Panc1 (cell line): ENCODE measurements around the gene UBE2R2. TPM values are rescaled to one million over a fixed set of nuclear protein-coding genes. Genes with fewer than 3 reads are reported as not detected.

Experiments
- ATAC-seq: fragments of 200-7000 bp; cut with Tn5 transposase; 2 replicates; pipeline ENCODE4 v1.9.1; 2020; ENCODE audit warnings: mild to moderate bottlenecking, moderate library complexity
- BruUV-seq: library from RNA; stranded (reverse); fragments of 400-500 nt; replicated peaks from 2 replicates; lab custom pipeline; 2021; lab: Mats Ljungman, UMichigan
- CTCF ChIA-PET: fragments of 300-600 bp; sonication (Branson Sonifier 250); formaldehyde crosslinking; loops from one replicate; lab custom pipeline; 2022; ENCODE audit warnings: antibody characterized with exemption; lab: Charles Lee
- POLR2A ChIA-PET: fragments of 300-600 bp; sonication (Branson Sonifier 250); formaldehyde crosslinking; loops from one replicate; lab custom pipeline; 2022; ENCODE audit warnings: antibody characterized with exemption; lab: Charles Lee
- DNase-seq: peaks from one replicate; pipeline ENCODE4 v3.0.0-alpha.2; 2010; ENCODE audit warnings: low read depth, low spot score
- H3K27ac ChIP-seq: 2 replicates; pipeline ENCODE4 v1.5.1; 2011; ENCODE audit warnings: mild to moderate bottlenecking, low read length, inconsistent platforms
- H3K27me3 ChIP-seq: fragments of 200-500 bp; sonication (Bioruptor generic); 2 replicates; pipeline ENCODE4 v1.6.0; 2014; ENCODE audit warnings: low read length, inconsistent platforms; ENCODE audit not compliant: control insufficient read depth, insufficient read depth
- H3K36me3 ChIP-seq: fragments of 200-500 bp; sonication (Bioruptor generic); 2 replicates; pipeline ENCODE4 v1.5.1; 2014; ENCODE audit warnings: inconsistent platforms, mild to moderate bottlenecking, low read length, moderate library complexity; ENCODE audit not compliant: control insufficient read depth, insufficient read depth
- H3K4me1 ChIP-seq: 2 replicates; pipeline ENCODE4 v1.5.1; 2011; ENCODE audit warnings: inconsistent platforms, mild to moderate bottlenecking, low read length, moderate library complexity; ENCODE audit not compliant: control insufficient read depth, insufficient read depth
- H3K4me3 ChIP-seq, 2 experiments: 2 replicates each; pipeline ENCODE4 v1.5.1; 2011 to 2012; ENCODE audit warnings: low read depth in 2 of 2, low read length in 2 of 2, mild to moderate bottlenecking in 2 of 2, inconsistent platforms in 1 of 2, moderate library complexity in 1 of 2
- H3K9me3 ChIP-seq: fragments of 200-500 bp; sonication (Bioruptor generic); 2 replicates; pipeline ENCODE4 v1.5.1; 2014; ENCODE audit warnings: low read depth, mild to moderate bottlenecking, inconsistent platforms, low read length, moderate library complexity; ENCODE audit not compliant: control insufficient read depth, insufficient read depth
- POLR2AphosphoS5 ChIP-seq: IDR thresholded peaks from 2 replicates; pipeline ENCODE4 v1.6.1; 2012; ENCODE audit warnings: mild to moderate bottlenecking, low read depth, low read length, moderate library complexity
- SIN3A ChIP-seq: IDR thresholded peaks from 2 replicates; pipeline ENCODE4 v1.6.1; 2012; ENCODE audit warnings: low read depth, mild to moderate bottlenecking, low read length, moderate library complexity, borderline replicate concordance; ENCODE audit not compliant: insufficient read depth
- TCF7L2 ChIP-seq: IDR thresholded peaks from 2 replicates; pipeline ENCODE4 v1.6.1; 2011; ENCODE audit warnings: mild to moderate bottlenecking, low read depth, low read length, inconsistent platforms
- in situ Hi-C: cut with HindIII; loops from 2 replicates; pipeline ENCODE4 v1.10.0; 2016; ENCODE audit warnings: low sequenced_read_pairs, low pct_unique_long_range_greater_than_20kb
- intact Hi-C: fragments of 100-400 bp; cut with micrococcal nuclease; formaldehyde crosslinking; loops from one replicate; pipeline ENCODE4 v1.10.0; 2022; ENCODE audit not compliant: unreplicated experiment
- total RNA-seq: library from RNA; stranded (reverse); gene quantifications from one replicate; pipeline ENCODE4 v1.2.1, GENCODE V29; 2021; ENCODE audit not compliant: unreplicated experiment
- TF ChIP-seq, protein P1 (sequence below), 2 experiments: IDR thresholded peaks; 2 replicates each; pipeline ENCODE4 v1.6.1; 2011 to 2012; ENCODE audit warnings: low read depth in 2 of 2, control low read depth in 1 of 2, low read length in 1 of 2, mild to moderate bottlenecking in 1 of 2, moderate library complexity in 1 of 2; ENCODE audit not compliant: insufficient read depth in 1 of 2
- TF ChIP-seq, protein P2 (sequence below): fragments of 450-650 bp; IDR thresholded peaks from 2 replicates; pipeline ENCODE4 v1.5.1; 2017; ENCODE audit warnings: mild to moderate bottlenecking

Gene UBE2R2
- total RNA-seq, 1 experiment from 2014 or later = 67.2 TPM

DNA sequence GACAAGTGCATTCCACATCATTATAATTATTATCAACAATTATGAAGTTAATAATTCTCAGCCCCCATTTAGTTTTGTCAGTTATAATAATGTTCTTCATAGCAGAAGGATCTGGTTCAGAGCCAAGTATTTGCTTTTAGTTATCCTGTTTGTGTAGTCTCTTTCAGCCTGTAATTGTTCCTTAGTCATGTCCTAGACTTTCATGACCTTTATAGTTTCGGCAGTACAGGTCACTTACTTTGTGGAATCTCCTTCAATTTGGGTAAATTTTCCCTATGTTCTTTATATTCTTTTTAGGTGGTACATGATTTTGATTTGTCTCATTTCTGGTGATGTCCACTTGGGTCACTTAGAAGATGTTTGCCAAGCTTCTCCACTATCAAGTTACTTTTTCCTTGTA, 34.3 kb downstream of the UBE2R2 start:
- no TSS peak for BruUV-seq
- in situ Hi-C loops (no loop called here), intact Hi-C loops (loop anchor here (5.0 to 10.0 kb wide), 2 partner anchors 34 to 106 kb away; partner anchors contain the start of gene UBE2R2)
- ChIA-PET POLR2A (no interaction called here), CTCF (interaction anchor here (0.9 to 1.6 kb wide), 2 partner anchors 37 to 72 kb away, joined by 3 to 4 read pairs; no protein-coding TSS in a partner anchor)
- Histone ChIP-seq H3K4me3 (no peak overlapping the region), H3K4me1 (peaks cover 32% of the 10 kb centered on the region; the same call in 1 of the 2 replicates), H3K27me3 (no peaks in the 10 kb centered on the region), H3K27ac (no peak overlapping the region), H3K9me3 (no peaks in the 10 kb centered on the region), H3K36me3 (no peaks in the 10 kb centered on the region)
- TF ChIP-seq, protein P1, sequence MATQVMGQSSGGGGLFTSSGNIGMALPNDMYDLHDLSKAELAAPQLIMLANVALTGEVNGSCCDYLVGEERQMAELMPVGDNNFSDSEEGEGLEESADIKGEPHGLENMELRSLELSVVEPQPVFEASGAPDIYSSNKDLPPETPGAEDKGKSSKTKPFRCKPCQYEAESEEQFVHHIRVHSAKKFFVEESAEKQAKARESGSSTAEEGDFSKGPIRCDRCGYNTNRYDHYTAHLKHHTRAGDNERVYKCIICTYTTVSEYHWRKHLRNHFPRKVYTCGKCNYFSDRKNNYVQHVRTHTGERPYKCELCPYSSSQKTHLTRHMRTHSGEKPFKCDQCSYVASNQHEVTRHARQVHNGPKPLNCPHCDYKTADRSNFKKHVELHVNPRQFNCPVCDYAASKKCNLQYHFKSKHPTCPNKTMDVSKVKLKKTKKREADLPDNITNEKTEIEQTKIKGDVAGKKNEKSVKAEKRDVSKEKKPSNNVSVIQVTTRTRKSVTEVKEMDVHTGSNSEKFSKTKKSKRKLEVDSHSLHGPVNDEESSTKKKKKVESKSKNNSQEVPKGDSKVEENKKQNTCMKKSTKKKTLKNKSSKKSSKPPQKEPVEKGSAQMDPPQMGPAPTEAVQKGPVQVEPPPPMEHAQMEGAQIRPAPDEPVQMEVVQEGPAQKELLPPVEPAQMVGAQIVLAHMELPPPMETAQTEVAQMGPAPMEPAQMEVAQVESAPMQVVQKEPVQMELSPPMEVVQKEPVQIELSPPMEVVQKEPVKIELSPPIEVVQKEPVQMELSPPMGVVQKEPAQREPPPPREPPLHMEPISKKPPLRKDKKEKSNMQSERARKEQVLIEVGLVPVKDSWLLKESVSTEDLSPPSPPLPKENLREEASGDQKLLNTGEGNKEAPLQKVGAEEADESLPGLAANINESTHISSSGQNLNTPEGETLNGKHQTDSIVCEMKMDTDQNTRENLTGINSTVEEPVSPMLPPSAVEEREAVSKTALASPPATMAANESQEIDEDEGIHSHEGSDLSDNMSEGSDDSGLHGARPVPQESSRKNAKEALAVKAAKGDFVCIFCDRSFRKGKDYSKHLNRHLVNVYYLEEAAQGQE (IDR thresholded peaks at IDR 0.05; ENCODE audit: insufficient read depth in 1 of 2, low read depth in 2 of 2, low read length in 1 of 2) = no peak
- TF ChIP-seq POLR2AphosphoS5 (no peak), SIN3A (no peak), TCF7L2 (no peak)
- TF ChIP-seq, protein P2, sequence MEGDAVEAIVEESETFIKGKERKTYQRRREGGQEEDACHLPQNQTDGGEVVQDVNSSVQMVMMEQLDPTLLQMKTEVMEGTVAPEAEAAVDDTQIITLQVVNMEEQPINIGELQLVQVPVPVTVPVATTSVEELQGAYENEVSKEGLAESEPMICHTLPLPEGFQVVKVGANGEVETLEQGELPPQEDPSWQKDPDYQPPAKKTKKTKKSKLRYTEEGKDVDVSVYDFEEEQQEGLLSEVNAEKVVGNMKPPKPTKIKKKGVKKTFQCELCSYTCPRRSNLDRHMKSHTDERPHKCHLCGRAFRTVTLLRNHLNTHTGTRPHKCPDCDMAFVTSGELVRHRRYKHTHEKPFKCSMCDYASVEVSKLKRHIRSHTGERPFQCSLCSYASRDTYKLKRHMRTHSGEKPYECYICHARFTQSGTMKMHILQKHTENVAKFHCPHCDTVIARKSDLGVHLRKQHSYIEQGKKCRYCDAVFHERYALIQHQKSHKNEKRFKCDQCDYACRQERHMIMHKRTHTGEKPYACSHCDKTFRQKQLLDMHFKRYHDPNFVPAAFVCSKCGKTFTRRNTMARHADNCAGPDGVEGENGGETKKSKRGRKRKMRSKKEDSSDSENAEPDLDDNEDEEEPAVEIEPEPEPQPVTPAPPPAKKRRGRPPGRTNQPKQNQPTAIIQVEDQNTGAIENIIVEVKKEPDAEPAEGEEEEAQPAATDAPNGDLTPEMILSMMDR = no peak
- no peak for ATAC-seq
- no peak for DNase-seq

DNA sequence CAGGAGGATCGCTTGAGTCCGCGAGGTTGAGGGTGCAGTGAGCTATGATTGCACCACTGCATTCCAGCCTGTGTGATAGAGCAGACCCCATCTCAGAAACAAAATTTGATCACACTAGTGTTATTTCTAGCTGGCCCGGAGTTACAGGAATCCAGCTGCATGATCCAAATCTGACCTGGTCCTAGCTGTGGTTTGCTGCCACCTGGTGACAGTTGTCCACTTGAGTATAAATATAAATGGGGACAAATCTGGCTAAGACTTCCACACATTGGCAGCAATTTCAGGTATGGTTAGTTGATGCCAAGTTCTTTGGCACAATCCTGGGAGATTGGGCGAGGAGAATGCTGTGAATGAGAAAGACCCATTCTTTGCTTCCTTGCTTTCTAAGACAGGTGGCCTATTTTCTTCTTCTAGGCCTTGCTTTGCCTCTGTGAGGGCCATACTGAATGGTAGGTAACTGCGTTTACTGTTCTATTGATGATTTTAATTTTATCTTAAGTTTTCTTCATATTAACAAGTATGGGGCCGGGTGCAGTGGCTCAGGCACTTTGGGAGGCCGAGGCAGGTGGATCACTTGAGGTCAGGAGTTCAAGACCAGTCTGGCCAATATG, 35.4 kb downstream of the UBE2R2 start:
- CTCF ChIA-PET = interaction anchor here (0.6 to 1.1 kb wide), 5 partner anchors 14 to 73 kb away, joined by 3 to 26 read pairs (median 3); no protein-coding TSS in a partner anchor
- no peaks in the 10 kb centered on the region for H3K9me3 ChIP-seq
- H3K27me3 ChIP-seq = no peaks in the 10 kb centered on the region
- no TSS peak for BruUV-seq
- TF ChIP-seq, protein P1 (IDR thresholded peaks at IDR 0.05; ENCODE audit: insufficient read depth in 1 of 2, low read depth in 2 of 2, low read length in 1 of 2) = no peak
- TF ChIP-seq, protein P2 = peak; percentile 87
- TF ChIP-seq TCF7L2 (no peak), POLR2AphosphoS5 (no peak), SIN3A (no peak)
- no peak overlapping the region for H3K4me3 ChIP-seq
- POLR2A ChIA-PET = no interaction called here
- DNase-seq = peak; percentile 47
- intact Hi-C loops = loop anchor here (5.0 to 10.0 kb wide), 2 partner anchors 35 to 108 kb away; partner anchors contain the start of gene UBE2R2
- in situ Hi-C loops = no loop called here
- no peak overlapping the region for H3K27ac ChIP-seq
- H3K36me3 ChIP-seq = no peaks in the 10 kb centered on the region
- peak; percentile 86 for ATAC-seq
- H3K4me1 ChIP-seq = peaks cover 30% of the 10 kb centered on the region; the same call in 1 of the 2 replicates
